ENCODE results near the gene CENPL.

CENPL gene

GRCh38 chr1:173856903-173857302 is 32.2 kb upstream of the CENPL start:
- no peak overlapping the region for H3K4me3 ChIP-seq (replicated peaks; ENCODE audit: low read depth, low read length)
- no peak for TF ChIP-seq CTCF (IDR thresholded peaks at IDR 0.05; ENCODE audit: low read depth, low read length, missing control alignments)
- no peak for DNase-seq (ENCODE audit: extremely low read depth, low read depth)

GRCh38 chr1:173856014-173856413 is 31.3 kb upstream of the CENPL start:
- no peak for DNase-seq (ENCODE audit: extremely low read depth, low read depth)
- TF ChIP-seq CTCF (IDR thresholded peaks at IDR 0.05; ENCODE audit: low read depth, low read length, missing control alignments), result no peak
- no peak overlapping the region for H3K4me3 ChIP-seq (replicated peaks; ENCODE audit: low read depth, low read length)

GRCh38 chr1:173853074-173853473 is 28.4 kb upstream of the CENPL start:
- TF ChIP-seq CTCF (IDR thresholded peaks at IDR 0.05; ENCODE audit: low read depth, low read length, missing control alignments), result no peak

GRCh38 chr1:173852105-173852504 is 27.4 kb upstream of the CENPL start:
- no peak for TF ChIP-seq CTCF (IDR thresholded peaks at IDR 0.05; ENCODE audit: low read depth, low read length, missing control alignments)
- H3K4me3 ChIP-seq (replicated peaks; ENCODE audit: low read depth, low read length), result no peak overlapping the region
- no peak for DNase-seq (ENCODE audit: extremely low read depth, low read depth)

More at GRCh38 chr1:173853074-173853473, 28.4 kb upstream of the CENPL start:
- no peak overlapping the region for H3K4me3 ChIP-seq (replicated peaks; ENCODE audit: low read depth, low read length)
- no peak for DNase-seq (ENCODE audit: extremely low read depth, low read depth)

GRCh38 chr1:173832748-173833147 is 8.1 kb upstream of the CENPL start:
- TF ChIP-seq CTCF (IDR thresholded peaks at IDR 0.05; ENCODE audit: low read depth, low read length, missing control alignments), result no peak

GRCh38 chr1:173827611-173828010 is 2.9 kb upstream of the CENPL start:
- H3K4me3 ChIP-seq (replicated peaks; ENCODE audit: low read depth, low read length), result no peak overlapping the region
- no peak for DNase-seq (ENCODE audit: extremely low read depth, low read depth)
- TF ChIP-seq CTCF (IDR thresholded peaks at IDR 0.05; ENCODE audit: low read depth, low read length, missing control alignments), result no peak

More at GRCh38 chr1:173832748-173833147, 8.1 kb upstream of the CENPL start:
- no peak for DNase-seq (ENCODE audit: extremely low read depth, low read depth)
- H3K4me3 ChIP-seq (replicated peaks; ENCODE audit: low read depth, low read length), result no peak overlapping the region

- H3K4me3 ChIP-seq (replicated peaks; ENCODE audit: low read depth, low read length), result peak overlapping the region; percentile 91
- TF ChIP-seq CTCF (IDR thresholded peaks at IDR 0.05; ENCODE audit: low read depth, low read length, missing control alignments), result no peak
- no peak for DNase-seq (ENCODE audit: extremely low read depth, low read depth)
Measured at GRCh38 chr1:173823781-173824314, 835 bp downstream of the CENPL start.

Measured in HFF-Myc (cell line).